ENCODE data around the gene DNAL4. TPM values are rescaled to one million over a fixed set of nuclear protein-coding genes. Genes with fewer than 3 reads are reported as not detected.

DNAL4 gene
- total RNA-seq, 1 donor from 2014 or later, result 15.1 TPM

GRCh38 chr22:38758276-38758945 lies 35.5 kb downstream of the DNAL4 start:
- DNase-seq (ENCODE audit: low read depth in 2 of 2), result no peak

DNA sequence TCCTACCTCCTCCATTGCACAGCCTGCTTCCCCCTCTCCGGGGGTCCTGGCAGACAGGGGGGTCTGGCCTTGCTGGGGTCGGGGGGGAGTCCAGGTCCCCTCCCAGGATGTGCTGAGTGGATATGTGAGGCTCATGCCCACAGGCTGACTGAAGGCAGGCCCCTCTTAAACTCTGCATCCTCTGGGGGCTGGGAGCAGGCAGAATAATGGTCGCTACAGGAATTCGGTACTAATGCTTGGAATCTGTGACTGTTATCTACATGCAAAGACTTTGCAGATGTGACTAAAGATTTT lies 36.5 kb downstream of the DNAL4 start:
- no peak for DNase-seq (ENCODE audit: low read depth in 2 of 2)

DNA sequence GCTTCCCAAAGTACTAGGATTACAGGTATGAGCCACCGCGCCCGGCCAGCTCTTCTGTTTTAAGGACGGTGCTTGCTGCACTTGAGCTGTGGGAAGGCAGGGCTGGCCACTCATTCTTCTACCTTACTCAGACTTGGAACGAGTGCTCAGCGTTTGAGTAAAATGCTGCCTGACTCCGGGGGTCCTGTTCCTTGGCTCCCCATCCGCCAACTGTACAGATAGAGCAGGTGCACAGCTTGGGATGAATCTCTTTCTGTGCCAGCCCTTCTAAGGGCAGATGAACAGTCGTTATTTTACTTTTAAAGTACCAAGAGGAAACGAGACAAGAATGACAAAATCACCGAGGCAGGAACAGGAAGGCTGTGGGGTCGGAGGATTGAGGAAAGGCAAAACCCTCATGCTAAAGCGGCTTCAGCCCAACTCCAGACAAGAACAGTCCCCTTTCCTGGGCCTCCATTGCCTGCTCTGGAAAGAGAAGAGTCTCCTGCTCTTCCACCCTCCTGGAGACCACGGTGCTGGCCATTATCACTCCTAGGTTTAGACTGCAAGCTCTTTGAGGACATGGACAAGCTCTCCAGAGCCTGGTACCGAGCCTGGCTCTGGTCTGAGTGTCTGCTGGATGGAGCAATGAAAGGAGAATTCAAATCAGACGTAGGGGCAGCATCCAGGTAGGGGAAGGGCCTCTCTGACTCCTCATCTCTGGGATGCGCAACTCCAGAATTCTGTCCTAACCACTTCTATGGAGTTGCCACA lies 37.1 kb downstream of the DNAL4 start:
- no peak for DNase-seq (ENCODE audit: low read depth in 2 of 2)

DNA sequence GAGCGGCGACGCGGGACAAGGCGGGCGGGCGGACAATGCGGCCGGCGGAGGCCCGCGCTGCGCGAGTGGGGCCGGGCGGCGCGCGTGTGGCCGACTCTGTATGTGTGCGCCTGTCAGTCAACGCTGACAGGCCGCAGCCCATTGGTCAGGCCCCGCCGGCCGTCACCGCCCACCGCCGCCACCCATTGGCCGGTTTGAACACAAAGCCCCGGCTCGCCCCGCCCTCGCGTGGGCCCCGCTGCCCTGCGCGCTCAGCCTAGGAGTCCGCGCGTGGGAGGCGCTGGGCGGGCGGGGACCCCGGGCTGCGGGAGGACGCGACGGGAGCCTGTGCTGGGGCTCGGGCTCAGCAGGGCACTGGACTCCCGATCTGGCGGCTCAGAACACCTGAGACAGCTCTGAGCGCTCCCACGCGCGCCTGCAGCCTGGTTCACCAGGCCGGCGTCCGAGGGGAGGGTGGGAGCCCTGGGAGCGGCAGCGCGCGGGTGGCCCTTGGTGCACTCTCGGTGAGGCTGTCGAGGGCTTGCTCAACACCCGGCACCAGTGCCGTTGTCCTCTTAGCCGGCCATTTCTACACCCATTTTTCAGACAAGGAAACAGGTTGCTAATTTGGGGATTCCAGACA lies 37.9 kb downstream of the DNAL4 start, which contains the start of gene SUN2:
TSS of gene SUN2 (minus strand) at position 88 of the 622 bp plus-strand sequence. CDS start 3,370 bp downstream, outside the sequence.
- DNase-seq (ENCODE audit: low read depth in 2 of 2), result peak; percentile 88 to 94

- DNase-seq (ENCODE audit: low read depth in 2 of 2), result peak; percentile 76 to 83
Measured at GRCh38 chr22:38755155-38755910, 38.6 kb downstream of the DNAL4 start.

DNA sequence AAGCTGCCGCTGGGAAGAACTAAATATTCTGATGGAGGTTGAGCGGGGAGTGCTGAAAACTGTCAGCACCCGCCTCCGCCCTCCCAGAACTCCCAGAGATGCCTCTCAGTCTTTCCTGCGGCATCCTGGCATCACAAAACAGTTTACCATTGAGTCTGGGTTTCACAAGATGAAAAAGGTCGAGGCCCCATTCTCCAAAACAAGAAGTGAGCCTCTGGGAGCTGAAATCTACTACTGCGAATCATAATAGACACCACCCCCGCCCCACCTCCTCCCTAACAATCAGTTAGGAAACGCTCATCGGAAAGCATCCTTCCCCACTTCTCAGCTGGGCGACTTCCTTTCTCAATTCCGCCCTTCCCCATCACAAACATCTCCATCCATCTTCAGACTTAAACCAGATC lies 39.2 kb downstream of the DNAL4 start:
- peak; percentile 26 to 42 for DNase-seq (ENCODE audit: low read depth in 2 of 2)

DNA sequence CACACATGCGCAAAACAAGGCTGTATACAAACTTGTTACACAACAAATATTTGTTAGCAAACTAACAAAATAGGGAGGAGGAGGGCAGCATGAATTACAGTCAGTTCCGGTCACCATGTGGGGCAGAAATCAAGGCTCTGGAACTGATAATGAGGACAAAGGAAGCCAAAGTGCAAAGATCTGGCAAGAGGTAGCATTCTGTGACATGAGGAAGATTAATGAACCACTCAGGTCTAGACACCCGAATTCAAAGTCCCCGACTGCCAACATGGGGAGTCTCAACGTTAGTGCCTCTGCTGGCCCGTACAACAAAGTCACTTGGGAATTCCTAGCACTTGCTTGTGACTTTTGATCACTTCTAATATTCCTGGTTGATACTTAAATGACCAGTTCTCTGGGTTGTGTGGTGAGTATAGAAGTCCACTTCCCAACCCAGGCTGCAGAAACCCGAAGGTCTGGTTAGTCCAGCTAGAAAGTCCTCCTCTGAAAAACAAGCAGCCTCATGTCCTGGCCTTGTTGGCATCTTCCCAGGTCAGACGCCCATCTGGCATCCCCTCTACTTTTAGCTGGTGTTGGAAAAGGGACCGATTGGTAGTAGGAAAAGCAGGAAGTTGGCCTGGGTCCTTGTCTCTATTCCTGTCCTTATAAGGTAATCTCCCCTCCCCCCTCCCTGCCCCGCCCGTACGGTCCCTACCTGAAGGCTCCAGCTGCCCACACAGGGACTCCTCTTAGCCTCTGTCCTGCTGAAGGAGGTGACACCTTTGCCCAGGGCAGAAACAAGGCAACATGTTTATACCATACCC lies 39.8 kb downstream of the DNAL4 start:
- peak; percentile 43 to 75 for DNase-seq (ENCODE audit: low read depth in 2 of 2)

GRCh38 chr22:38751422-38752346 lies 42.3 kb downstream of the DNAL4 start:
- peak in 1 of 2 donors; percentile 53 for DNase-seq (ENCODE audit: low read depth in 2 of 2)

DNA sequence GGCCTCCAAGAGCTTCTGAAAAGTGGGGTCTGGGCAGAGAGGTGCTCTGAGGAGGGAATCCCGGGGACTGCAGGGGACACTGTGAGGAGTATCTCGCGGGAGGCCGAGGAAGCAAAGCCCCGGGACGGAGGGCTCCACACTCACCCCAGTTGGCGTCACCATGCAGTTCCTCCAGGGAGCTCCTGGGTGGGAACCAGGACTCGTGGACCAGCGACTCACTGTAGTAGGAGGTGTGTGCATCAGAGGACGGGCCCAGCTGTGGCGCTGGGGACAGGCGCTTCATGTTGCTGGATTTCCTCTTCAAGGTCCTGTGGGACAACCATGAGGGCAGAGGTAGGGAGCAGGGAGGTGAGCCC lies 42.9 kb downstream of the DNAL4 start:
- DNase-seq (ENCODE audit: low read depth in 2 of 2), result no peak

DNA sequence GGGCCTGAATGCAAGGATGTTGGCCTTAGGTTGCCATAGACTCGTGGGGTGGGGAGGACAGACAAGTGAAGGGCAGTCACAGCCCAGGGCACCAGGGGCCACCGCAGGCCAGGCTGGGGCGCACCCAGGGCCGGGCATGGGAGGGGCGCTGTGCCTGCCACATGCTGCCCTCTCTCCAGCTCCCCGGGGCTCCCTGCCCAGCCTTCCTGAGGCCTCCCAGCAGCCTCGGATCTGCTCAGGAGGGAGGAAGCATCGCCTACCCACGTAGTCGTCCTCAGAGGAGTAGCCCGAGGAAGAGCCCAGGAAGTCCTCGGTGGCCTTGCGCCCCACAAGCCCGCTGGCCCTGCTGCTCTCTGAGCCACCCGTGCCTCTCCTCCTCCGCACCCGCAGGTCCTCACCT lies 43.3 kb downstream of the DNAL4 start:
- no peak for DNase-seq (ENCODE audit: low read depth in 2 of 2)

GRCh38 chr22:38750104-38750503 lies 43.8 kb downstream of the DNAL4 start:
- no peak for DNase-seq (ENCODE audit: low read depth in 2 of 2)

DNA sequence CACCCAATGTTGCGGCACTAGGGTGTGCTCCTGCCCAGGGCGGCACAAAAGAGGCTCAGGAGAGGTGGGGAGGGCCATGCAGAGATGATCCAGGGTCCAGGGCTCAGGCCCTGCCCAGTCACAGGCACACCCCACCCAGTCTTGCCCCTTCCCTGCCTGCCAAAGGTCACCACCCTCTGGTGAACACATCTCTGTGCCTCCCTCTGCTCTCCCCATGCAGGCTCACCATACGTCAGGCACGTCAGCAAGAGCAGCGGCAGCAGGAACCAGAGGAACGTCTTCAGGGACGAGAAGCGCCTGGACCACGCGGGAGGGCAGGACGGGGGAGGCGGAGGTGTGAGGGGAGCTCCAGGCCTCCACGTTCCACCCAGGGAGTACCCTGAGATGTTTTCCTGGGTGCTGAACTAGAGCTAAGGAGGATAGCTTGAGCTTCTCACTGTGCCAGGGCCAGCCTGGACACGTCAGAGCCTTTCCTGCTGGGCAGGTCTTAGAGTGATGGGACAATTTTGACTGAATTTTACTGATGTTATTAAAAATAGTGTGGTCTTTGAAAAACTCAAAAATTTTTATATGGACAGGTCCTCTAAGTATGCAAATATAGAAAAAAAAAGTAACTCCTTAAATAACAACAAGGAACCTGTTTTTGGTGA lies 45.3 kb downstream of the DNAL4 start:
- no peak for DNase-seq (ENCODE audit: low read depth in 2 of 2)

DNA sequence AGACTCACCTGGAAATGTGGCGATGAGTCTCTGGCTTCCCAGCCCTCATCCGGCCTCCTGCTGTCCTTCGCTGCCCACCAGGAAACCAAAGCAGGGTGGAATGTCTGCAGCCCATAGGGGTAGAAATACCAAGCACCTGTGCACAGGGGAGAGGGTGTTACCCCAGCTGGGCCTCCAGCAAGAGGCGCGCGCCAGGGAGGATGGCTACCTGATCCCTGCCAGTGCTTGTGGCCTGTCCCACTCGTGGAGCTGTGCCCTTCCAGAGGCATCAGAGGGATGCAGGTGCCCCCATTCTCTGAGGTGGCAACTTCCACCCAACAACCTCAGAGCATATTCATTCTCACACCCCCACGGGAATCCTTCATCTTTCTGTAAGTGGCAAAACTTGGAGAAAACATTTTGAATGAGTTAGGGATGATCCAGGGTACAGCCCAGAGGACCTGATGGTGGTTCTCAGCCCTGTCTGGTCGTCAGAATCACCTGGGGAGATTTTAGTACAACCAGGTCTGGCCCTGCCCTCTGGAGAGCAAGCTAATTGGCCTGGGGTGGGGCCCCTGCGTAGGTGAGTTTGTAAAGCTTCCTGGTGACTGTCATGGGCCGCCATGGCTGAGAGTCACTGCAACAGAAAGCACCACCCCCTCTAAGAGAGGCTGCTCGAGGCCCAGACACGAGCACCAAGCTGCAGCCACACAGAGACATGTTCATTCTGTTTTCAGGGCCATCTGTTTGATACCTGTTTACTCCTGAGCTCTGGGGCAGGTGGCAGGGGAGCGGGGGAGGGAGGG lies 48.1 kb downstream of the DNAL4 start:
- no peak for DNase-seq (ENCODE audit: low read depth in 2 of 2)

GRCh38 chr22:38744981-38745380 lies 49.0 kb downstream of the DNAL4 start:
- DNase-seq (ENCODE audit: low read depth in 2 of 2), result no peak

DNA sequence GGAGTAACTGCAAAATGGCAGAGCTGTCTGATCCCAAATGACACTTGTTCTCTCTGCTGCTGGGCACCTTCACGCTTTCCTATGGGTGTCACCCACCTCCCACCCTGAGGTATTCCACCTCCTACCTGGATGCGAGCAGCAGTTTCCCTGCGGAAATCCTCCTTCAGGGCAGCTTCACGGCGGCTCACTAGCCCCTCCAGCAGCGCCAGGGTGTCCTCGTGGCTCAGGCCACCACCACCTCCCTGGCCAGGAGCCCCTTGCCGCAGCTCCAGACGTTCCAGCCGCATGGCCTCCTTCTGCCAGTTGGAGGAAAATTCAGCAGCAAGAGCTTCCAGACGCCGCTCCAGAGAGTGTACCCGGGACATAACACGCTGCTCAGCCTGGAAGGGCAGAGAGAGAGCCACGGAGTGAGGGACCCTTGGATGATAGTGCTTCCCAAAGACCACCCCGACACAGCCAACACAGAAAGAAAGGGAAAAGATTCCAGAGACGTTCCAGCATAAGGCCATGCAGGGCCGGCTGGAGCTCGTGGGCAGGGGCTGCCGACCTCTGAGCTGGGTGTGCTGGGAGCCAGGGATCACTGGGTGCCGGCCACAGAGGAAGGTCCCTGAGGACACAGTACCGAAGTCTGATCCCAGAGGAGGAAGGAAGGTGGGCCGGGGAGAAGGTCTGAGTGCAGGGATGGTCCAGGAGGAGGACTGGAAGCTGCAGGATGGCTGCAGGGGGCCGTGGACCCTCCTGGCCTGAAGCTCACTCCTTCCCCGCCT lies 51.6 kb downstream of the DNAL4 start:
- no peak for DNase-seq (ENCODE audit: low read depth in 2 of 2)

DNA sequence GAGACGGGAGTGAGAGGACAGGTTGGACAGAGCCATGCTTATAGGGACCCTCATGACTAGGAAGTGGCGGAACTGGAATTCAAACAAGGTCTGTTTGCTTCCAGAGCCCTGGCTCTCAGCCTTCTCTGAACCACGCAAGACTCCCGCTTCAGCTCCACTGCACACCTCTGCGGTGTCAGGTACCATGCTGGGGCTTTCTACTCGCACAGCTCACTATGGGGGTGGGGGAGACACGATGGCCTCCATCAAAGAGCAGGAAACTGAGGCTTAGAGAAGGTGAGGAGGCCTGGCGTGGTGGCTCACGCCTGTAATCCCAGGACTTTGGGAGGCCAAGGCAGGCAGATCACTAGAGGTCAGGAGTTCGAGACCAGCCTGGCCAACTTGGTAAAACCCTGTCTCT lies 52.4 kb downstream of the DNAL4 start:
- DNase-seq (ENCODE audit: low read depth in 2 of 2), result no peak

DNA sequence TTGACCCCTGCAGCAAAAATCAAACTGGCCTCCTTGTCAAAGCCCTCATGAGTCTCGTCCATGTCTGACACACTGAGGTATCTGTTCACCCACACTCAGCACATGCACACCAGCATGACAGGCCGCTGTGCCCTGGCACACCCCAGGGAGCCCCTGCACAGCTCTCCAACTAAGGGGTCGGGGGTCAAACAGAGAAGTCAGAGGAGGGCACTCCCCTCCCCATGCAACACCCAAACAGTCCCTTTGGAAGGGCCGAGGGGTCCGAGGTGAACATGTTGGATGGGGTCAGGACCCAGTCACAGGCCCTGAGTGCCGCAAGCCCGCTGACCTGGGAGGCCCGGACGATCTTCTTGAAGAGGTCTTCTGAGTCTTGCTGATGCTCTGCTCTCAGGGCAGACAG lies 52.8 kb downstream of the DNAL4 start:
- DNase-seq (ENCODE audit: low read depth in 2 of 2), result no peak

- DNase-seq (ENCODE audit: low read depth in 2 of 2), result no peak
Measured at GRCh38 chr22:38740754-38741153, 53.2 kb downstream of the DNAL4 start.
